GM19467 (cell line): ENCODE data around the gene CREBL2.
A peak's percentile ranks its signal among the peaks of the same experiment; 100 is the strongest.
"Not testable (repeated sequence)": the region's sequence is repeated elsewhere in the genome, so short reads cannot be mapped to it uniquely, and the experiment has no call there.

ENCODE experiments used
- ATAC-seq: cut with Tn5 transposase; IDR thresholded peaks from one replicate; pipeline ENCODE4 v1.9.1; 2021; ENCODE audit warnings: mild to moderate bottlenecking, moderate library complexity; ENCODE audit not compliant: unreplicated experiment

The CREBL2 gene

GRCh38 chr12:12630850-12631249, 19.2 kb downstream of the CREBL2 start:
- ATAC-seq = no peak

- ATAC-seq = no peak
Measured at GRCh38 chr12:12635651-12636050, 24.0 kb downstream of the CREBL2 start.

GRCh38 chr12:12636641-12637040, 25.0 kb downstream of the CREBL2 start:
- no peak for ATAC-seq

GRCh38 chr12:12639995-12640394, 28.3 kb downstream of the CREBL2 start:
- not testable (repeated sequence) for ATAC-seq

GRCh38 chr12:12641650-12642049, 30.0 kb downstream of the CREBL2 start:
- ATAC-seq = no peak

- no peak for ATAC-seq
Measured at GRCh38 chr12:12642916-12643315, 31.2 kb downstream of the CREBL2 start.

- peak; percentile 40 for ATAC-seq
Measured at GRCh38 chr12:12645485-12645884, 33.8 kb downstream of the CREBL2 start.

- ATAC-seq = peak; percentile 58
Measured at GRCh38 chr12:12645968-12646367, 34.3 kb downstream of the CREBL2 start.

- ATAC-seq = no peak
Measured at GRCh38 chr12:12646483-12647072, 34.9 kb downstream of the CREBL2 start.

- ATAC-seq = no peak
Measured at GRCh38 chr12:12648284-12648683, 36.6 kb downstream of the CREBL2 start.

GRCh38 chr12:12648951-12649650, 37.4 kb downstream of the CREBL2 start:
- no peak for ATAC-seq

- no peak for ATAC-seq
Measured at GRCh38 chr12:12651752-12652151, 40.1 kb downstream of the CREBL2 start.

- ATAC-seq = not testable (repeated sequence)
Measured at GRCh38 chr12:12652704-12653103, 41.0 kb downstream of the CREBL2 start.

GRCh38 chr12:12653922-12654321, 42.2 kb downstream of the CREBL2 start:
- ATAC-seq = no peak

- no peak for ATAC-seq
Measured at GRCh38 chr12:12654691-12655460, 43.2 kb downstream of the CREBL2 start.

GRCh38 chr12:12660201-12660600, 48.5 kb downstream of the CREBL2 start:
- ATAC-seq = no peak

- no peak for ATAC-seq
Measured at GRCh38 chr12:12661086-12661856, 49.6 kb downstream of the CREBL2 start.

GRCh38 chr12:12663644-12664294, 52.1 kb downstream of the CREBL2 start:
- no peak for ATAC-seq

GRCh38 chr12:12665194-12665593, 53.5 kb downstream of the CREBL2 start:
- no peak for ATAC-seq

- no peak for ATAC-seq
Measured at GRCh38 chr12:12668005-12668404, 56.3 kb downstream of the CREBL2 start.

- ATAC-seq = no peak
Measured at GRCh38 chr12:12669020-12669419, 57.3 kb downstream of the CREBL2 start.
